GM21786 (cell line): ENCODE data around the gene FDX2.
"Not testable (repeated sequence)": the region's sequence is repeated elsewhere in the genome, so short reads cannot be mapped to it uniquely, and the experiment has no call there.

ENCODE experiments used
- ATAC-seq: cut with Tn5 transposase; IDR thresholded peaks from one replicate; pipeline ENCODE4 v1.9.1; 2021; ENCODE audit not compliant: unreplicated experiment

FDX2 gene

GRCh38 chr19:10315335-10316214 is at the start of gene FDX2:
Gene FDX2, minus strand, starts transcription at chr19:10316015. Its CDS starts 19 bp downstream, at chr19:10315996.
- no peak for ATAC-seq

DNA sequence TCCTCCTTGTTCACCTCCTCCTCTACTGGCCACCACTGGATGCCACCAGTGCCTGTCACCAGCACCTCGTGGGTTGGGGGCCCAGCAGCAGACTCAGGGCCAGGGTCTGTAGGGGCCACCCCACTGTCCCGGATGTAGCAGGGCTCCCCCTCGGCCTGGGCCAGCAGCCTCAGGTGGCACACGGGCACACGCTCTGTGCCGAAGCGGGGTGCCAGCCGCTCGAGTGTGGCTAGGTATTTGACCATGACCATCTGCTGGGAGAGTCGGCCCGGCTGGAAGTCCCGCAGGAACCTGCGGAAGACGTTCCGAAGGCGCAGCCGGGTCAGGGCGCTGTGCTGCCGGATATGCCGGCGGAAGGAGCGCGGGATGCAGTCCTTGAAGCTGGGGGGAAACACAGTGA is 49.7 kb upstream of the FDX2 start:
- ATAC-seq: no peak

- ATAC-seq: no peak
Observed at GRCh38 chr19:10364644-10365043, 48.8 kb upstream of the FDX2 start.

- no peak for ATAC-seq
Observed at GRCh38 chr19:10363789-10364281, 48.0 kb upstream of the FDX2 start.

DNA sequence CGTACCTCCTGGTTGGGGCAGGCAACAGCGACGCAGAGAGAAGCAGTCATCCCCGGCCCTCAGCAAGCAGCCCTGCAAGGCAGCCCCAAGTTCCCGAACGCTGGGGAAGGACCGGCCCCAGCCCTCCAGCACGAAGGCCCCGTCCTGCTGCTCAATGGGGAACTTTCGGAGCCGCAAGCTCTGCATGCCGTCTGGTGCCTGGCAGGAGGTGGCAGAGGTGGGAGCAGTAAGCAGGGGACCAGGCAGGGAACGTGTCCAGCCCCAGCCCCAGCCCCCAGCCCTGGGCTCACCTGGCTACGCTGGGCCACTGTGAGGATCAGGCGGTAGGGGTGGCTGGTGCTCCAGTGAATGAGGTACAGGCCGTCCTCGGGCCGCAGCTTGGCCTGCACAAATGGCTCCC is 46.4 kb upstream of the FDX2 start:
- ATAC-seq: no peak

- ATAC-seq: no peak
Observed at GRCh38 chr19:10361569-10362011, 45.8 kb upstream of the FDX2 start.

DNA sequence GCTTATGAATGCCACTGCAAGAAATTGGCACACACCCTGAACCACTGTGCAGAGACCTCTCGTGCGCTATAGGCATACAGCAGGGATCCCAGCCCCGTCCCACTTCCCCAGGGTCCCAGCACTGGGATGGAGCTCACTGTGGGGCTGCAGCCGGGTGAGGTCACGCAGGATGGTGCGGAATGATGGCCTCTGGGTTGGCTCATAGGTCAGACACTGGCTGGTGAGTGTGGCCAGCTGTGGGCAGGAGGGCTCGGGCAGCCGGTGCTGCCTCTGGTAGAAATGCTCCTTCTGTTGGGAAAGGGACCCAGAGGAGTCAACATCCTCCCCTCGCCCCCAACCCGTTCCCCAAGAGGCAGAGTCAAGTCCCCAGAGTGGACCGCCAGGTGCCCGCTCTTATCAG is 40.6 kb upstream of the FDX2 start:
- ATAC-seq: no peak

GRCh38 chr19:10353793-10354391 is 38.1 kb upstream of the FDX2 start:
- ATAC-seq: no peak

- no peak for ATAC-seq
Observed at GRCh38 chr19:10352764-10353671, 37.2 kb upstream of the FDX2 start.

GRCh38 chr19:10346509-10346908 is 30.7 kb upstream of the FDX2 start:
- no peak for ATAC-seq

DNA sequence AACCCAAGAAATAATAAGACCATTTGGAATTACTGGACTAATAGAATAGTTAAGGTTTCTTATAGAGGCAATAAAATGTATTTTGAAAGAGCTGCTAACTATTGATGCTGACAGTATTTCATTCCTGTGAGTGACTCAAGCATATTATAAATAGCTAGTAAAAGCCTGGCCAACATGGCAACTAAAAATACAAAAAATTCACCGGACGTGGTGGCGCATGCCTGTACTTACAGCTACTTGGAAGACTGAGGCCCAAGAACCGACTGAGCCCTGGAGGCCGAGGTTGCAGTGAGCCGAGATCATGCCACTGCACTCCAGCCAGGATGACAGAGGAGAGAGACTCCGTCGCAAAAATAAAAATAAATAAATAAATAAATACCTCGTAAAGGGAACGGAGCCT is 29.0 kb upstream of the FDX2 start:
- no peak for ATAC-seq

- ATAC-seq: no peak
Observed at GRCh38 chr19:10343495-10343894, 27.7 kb upstream of the FDX2 start.

DNA sequence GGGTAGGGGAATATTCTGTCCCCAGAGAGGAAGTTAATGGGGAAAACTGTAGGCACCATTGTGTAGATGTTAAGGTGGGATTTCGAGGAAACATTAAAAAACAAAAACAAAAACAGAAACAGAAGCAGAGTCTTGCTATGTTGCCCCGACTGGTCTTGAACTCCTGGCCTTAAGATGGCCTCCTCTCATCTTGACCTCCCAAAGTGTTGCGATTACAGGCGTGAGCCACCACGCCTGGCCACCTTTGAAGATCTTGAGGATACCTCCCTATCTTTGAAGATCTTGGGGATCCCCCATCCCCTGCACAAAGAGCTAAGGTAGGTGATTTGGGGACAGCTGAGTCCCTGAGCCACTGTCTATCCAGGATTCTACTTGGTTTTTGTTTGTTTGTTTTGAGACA is 24.2 kb upstream of the FDX2 start:
- ATAC-seq: no peak

GRCh38 chr19:10339380-10339960 is 23.7 kb upstream of the FDX2 start, which contains the start of gene ICAM3:
Gene ICAM3, minus strand, starts transcription at chr19:10339624. Its CDS starts 10 bp downstream, at chr19:10339614.
- peak; percentile 79 for ATAC-seq

- ATAC-seq: no peak
Observed at GRCh38 chr19:10338940-10339339, 23.1 kb upstream of the FDX2 start.

DNA sequence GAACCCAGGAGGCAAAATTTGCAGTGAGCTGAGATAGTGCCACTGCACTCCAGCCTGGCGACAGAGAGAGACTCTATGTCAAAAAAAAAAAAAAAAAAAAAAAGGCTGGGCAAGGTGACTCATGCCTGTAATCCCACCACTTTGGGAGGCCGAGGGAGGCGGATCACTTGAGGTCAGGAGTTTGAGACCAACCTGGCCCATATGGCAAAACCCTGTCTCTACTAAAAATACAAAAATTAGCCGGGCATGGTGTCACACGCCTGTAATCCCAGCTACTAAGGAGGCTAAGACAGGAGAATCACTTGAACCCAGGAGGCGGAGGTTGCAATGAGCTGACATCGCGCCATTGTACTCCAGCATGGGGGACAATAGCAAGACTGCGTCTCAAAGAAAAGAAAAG is 20.9 kb upstream of the FDX2 start:
- not testable (repeated sequence) for ATAC-seq

DNA sequence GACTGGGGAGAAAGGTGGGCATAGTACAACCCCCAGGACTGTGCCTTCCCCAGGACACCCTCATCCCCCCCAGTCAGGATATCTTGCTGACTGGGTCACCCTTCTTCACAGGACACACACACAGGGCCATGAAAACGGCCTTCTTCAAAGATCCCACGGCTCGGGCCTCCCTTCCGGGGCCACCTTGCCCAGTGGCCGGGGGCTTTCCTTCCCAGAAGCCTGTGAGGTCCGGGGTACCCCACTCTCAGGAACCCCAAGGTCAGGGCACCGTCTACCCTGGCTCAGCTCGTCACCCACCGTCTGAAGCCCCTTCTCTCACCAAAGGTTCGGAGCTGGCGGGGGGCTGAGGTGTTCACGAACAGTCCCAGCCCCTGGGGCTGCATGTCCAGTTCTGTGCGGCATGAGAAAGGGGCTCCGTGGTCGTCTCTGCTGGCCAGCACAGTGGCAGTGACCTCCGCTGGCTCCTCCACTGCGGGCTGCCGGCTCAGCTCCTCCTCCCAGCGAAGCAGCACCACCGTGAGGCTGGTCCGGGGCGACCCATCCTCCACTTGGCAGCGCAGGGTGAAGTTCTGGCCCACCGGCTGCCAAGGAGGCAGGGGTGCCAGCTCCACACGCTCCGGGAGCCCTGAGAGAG is 19.7 kb upstream of the FDX2 start:
- ATAC-seq: no peak

- no peak for ATAC-seq
Observed at GRCh38 chr19:10334588-10335351, 19.0 kb upstream of the FDX2 start.

- no peak for ATAC-seq
Observed at GRCh38 chr19:10333758-10334587, 18.2 kb upstream of the FDX2 start.
